Glutamatergic neuron (in vitro differentiated cells): ENCODE results near the gene KATNB1. TPM values are rescaled to one million over a fixed set of nuclear protein-coding genes. Genes with fewer than 3 reads are reported as not detected.
A peak's percentile ranks its signal among the peaks of the same experiment; 100 is the strongest.

Experiments
- DNase-seq: peaks from one replicate; pipeline ENCODE4 v3.0.0; 2022
- H3K27ac Mint-ChIP-seq: one replicate; pipeline ENCODE4 v1.8.0; 2020; ENCODE audit warnings: mild to moderate bottlenecking, mixed read lengths, inconsistent platforms; ENCODE audit not compliant: unreplicated experiment
- H3K27me3 Mint-ChIP-seq: one replicate; pipeline ENCODE4 v1.8.0; 2020; ENCODE audit warnings: mild to moderate bottlenecking, moderate library complexity, mixed read lengths, inconsistent platforms; ENCODE audit not compliant: unreplicated experiment
- H3K36me3 Mint-ChIP-seq: one replicate; pipeline ENCODE4 v1.8.0; 2020; ENCODE audit warnings: mild to moderate bottlenecking, mixed read lengths, inconsistent platforms; ENCODE audit not compliant: unreplicated experiment
- H3K4me1 Mint-ChIP-seq: one replicate; pipeline ENCODE4 v1.8.0; 2020; ENCODE audit warnings: mild to moderate bottlenecking, low read depth, mixed read lengths, inconsistent platforms; ENCODE audit not compliant: unreplicated experiment
- H3K4me3 Mint-ChIP-seq: one replicate; pipeline ENCODE4 v1.8.0; 2020; ENCODE audit warnings: mild to moderate bottlenecking, mixed read lengths, inconsistent platforms; ENCODE audit not compliant: unreplicated experiment
- H3K9me3 Mint-ChIP-seq: one replicate; pipeline ENCODE4 v1.8.0; 2020; ENCODE audit warnings: mild to moderate bottlenecking, moderate library complexity, mixed read lengths, inconsistent platforms; ENCODE audit not compliant: unreplicated experiment
- CTCF ChIP-seq: fragments of 200-600 bp; sonication (generic); IDR thresholded peaks from one replicate; pipeline ENCODE4 v1.5.0; 2021; ENCODE audit not compliant: partially characterized antibody, unreplicated experiment
- total RNA-seq: library from RNA; stranded (reverse); fragmentation: NEBNext Ultra II Directional; extraction: Animal tissue kit (Norgen Biotek cat#: 25700); gene quantifications from one replicate; pipeline ENCODE4 v1.2.1, GENCODE V29; 2021; ENCODE audit not compliant: unreplicated experiment

The KATNB1 gene
- total RNA-seq, 1 donor from 2014 or later, result 74.4 TPM

GRCh38 chr16:57688987-57689761 lies 46.4 kb upstream of the KATNB1 start:
- H3K27ac Mint-ChIP-seq, result peak overlapping the region; percentile 64
- peaks cover 7% of the 10 kb centered on the region for H3K4me1 Mint-ChIP-seq
- no peak for TF ChIP-seq CTCF
- H3K36me3 Mint-ChIP-seq, result no peaks in the 10 kb centered on the region
- DNase-seq, result no peak
- H3K4me3 Mint-ChIP-seq, result no peak overlapping the region
- H3K27me3 Mint-ChIP-seq, result peaks cover 8% of the 10 kb centered on the region
- H3K9me3 Mint-ChIP-seq, result peaks cover 5% of the 10 kb centered on the region

GRCh38 chr16:57689762-57690558 lies 45.6 kb upstream of the KATNB1 start:
- Mint-ChIP-seq H3K27ac (peak overlapping the region; percentile 12), H3K4me1 (peaks cover 7% of the 10 kb centered on the region), H3K36me3 (no peaks in the 10 kb centered on the region), H3K9me3 (peaks cover 5% of the 10 kb centered on the region), H3K27me3 (peaks cover 8% of the 10 kb centered on the region), H3K4me3 (no peak overlapping the region)
- TF ChIP-seq CTCF, result no peak
- no peak for DNase-seq

- DNase-seq, result no peak
- TF ChIP-seq CTCF, result no peak
- Mint-ChIP-seq H3K36me3 (no peaks in the 10 kb centered on the region), H3K4me1 (peaks cover 7% of the 10 kb centered on the region), H3K27me3 (peaks cover 10% of the 10 kb centered on the region), H3K9me3 (peaks cover 5% of the 10 kb centered on the region), H3K27ac (no peak overlapping the region), H3K4me3 (no peak overlapping the region)
Observed at GRCh38 chr16:57690782-57691471, 44.6 kb upstream of the KATNB1 start.

- peaks cover 5% of the 10 kb centered on the region for H3K9me3 Mint-ChIP-seq
- peaks cover 7% of the 10 kb centered on the region for H3K4me1 Mint-ChIP-seq
- H3K4me3 Mint-ChIP-seq, result no peak overlapping the region
- DNase-seq, result no peak
- TF ChIP-seq CTCF, result no peak
- peaks cover 7% of the 10 kb centered on the region for H3K27me3 Mint-ChIP-seq
- H3K36me3 Mint-ChIP-seq, result no peaks in the 10 kb centered on the region
- no peak overlapping the region for H3K27ac Mint-ChIP-seq
Observed at GRCh38 chr16:57692636-57693035, 42.9 kb upstream of the KATNB1 start.
